Heart left ventricle (tissue), 16 donors: ENCODE measurements around the gene API5. TPM values are rescaled to one million over a fixed set of nuclear protein-coding genes. Genes with fewer than 3 reads are reported as not detected.

Experiments
- ATAC-seq, 4 donors: fragments of 200-7000 bp; cut with Tn5 transposase; one replicate each; pipeline ENCODE4 v1.9.1; 2020 to 2022; ENCODE audit warnings: moderate library complexity in 4 of 4, mild to moderate bottlenecking in 3 of 4, moderate number of reproducible peaks in 1 of 4
- DNase-seq, 5 donors: peaks; one replicate each; pipeline ENCODE4 v3.0.0-alpha.2; 2020
- H3K27ac ChIP-seq, 12 donors: fragments of 200-600 bp; sonication (generic) in 4 of 12; one replicate each; pipeline versions ENCODE4 v1.5.0 to v1.8.0; 2016 to 2022; ENCODE audit warnings: mild to moderate bottlenecking in 2 of 12
- H3K27me3 ChIP-seq, 9 donors: fragments of 200-600 bp; sonication (generic) in 2 of 9; one replicate each; pipeline versions ENCODE4 v1.5.1 to v1.8.0; 2016 to 2022; ENCODE audit warnings: mild to moderate bottlenecking in 3 of 9
- H3K36me3 ChIP-seq, 9 donors: fragments of 200-600 bp; sonication (generic) in 2 of 9; one replicate each; pipeline versions ENCODE4 v1.5.0 to v1.8.0; 2018 to 2022; ENCODE audit warnings: mild to moderate bottlenecking in 2 of 9
- H3K4me1 ChIP-seq, 12 donors: fragments of 200-600 bp; sonication (generic) in 4 of 12; one replicate each; pipeline versions ENCODE4 v1.5.0 to v1.8.0; 2016 to 2022; ENCODE audit warnings: mild to moderate bottlenecking in 3 of 12
- H3K4me3 ChIP-seq, 12 donors: fragments of 200-600 bp; sonication (generic) in 4 of 12; one replicate each; pipeline versions ENCODE4 v1.5.0 to v1.8.0; 2017 to 2022; ENCODE audit warnings: mild to moderate bottlenecking in 9 of 12, moderate library complexity in 4 of 12
- H3K9me3 ChIP-seq, 12 donors: fragments of 200-600 bp; sonication (generic) in 4 of 12; one replicate each; pipeline versions ENCODE4 v1.5.0 to v1.8.0; 2016 to 2022; ENCODE audit warnings: mild to moderate bottlenecking in 1 of 12
- CTCF ChIP-seq, 12 donors: fragments of 200-600 bp; sonication (generic) in 4 of 12; IDR thresholded peaks; one replicate each; pipeline versions ENCODE4 v1.5.0 to v1.8.0; 2018 to 2022; ENCODE audit warnings: antibody characterized with exemption in 12 of 12, mild to moderate bottlenecking in 5 of 12
- POLR2A ChIP-seq, 2 donors: fragments of 450-650 bp; IDR thresholded peaks; one replicate each; pipeline ENCODE4 v1.6.1; 2017; ENCODE audit warnings: antibody characterized with exemption in 2 of 2, mild to moderate bottlenecking in 2 of 2, moderate library complexity in 2 of 2
- WGBS, 4 donors: extraction: QIAGEN DNeasy Blood & Tissue Kit in 2 of 4; methylation state at CpG; one replicate each; pipeline versions ENCODE4 v1.1.5 to v1.1.7; 2013 to 2018; 5-methylcytosine and 5-hydroxymethylcytosine counted together
- intact Hi-C, 10 donors: fragments of 100-400 bp; cut with DNase I; formaldehyde crosslinking; loops; one replicate each; pipeline versions ENCODE4 v1.11.1 to v1.14.2; 2022
- polyA plus RNA-seq, 2 donors: library from polyadenylated mRNA; stranded (reverse); fragments of 200-250 nt; gene quantifications; one replicate each; pipeline ENCODE4 v1.2.3, GENCODE V29; 2013
- total RNA-seq, 9 donors: library from RNA; depleted of rRNA in 2 of 9; stranded (reverse); fragments of >200 nt in 2 of 9; fragmentation: NEBNext Ultra II Directional in 3 of 9; extraction: Animal tissue kit (Norgen Biotek cat#: 25700) in 3 of 9; gene quantifications; one replicate each; pipeline versions ENCODE4 v1.1.0 to v1.2.4, GENCODE V29; 2016 to 2023
- donor health status: ischemic (EF 13 %, LVEDD 7.1; RV severe dilation, severe dysfunction).
- donor health status: healthy with polysubstance abuse.
- donor health status: DM: no; HTN: yes; CAD: no.
- donor health status: DM: no; HTN: no; CAD: no.
- donor health status: ischemic (EF 25% LVEDD 6.9; RV normal size, moderate dysfunction).
- donor health status: ischemic (EF 25% LVEDD 5.7; RV mildly dilated, moderate dysfunction).
- donor health status: healthy.
- donor health status: DM: yes; HTN: yes; CAD: no.
- donor health status: ischemic (EF 35%, LVEDD 5.7; RV mildly dilated, moderate dysfunction).
- donor health status: nonischemic (EF 11% LVEDD 7.7; RV severe dilation, severe dysfunction).
- donor health status: DM: yes; HTN: yes; CAD: no.
- donor health status: PGD.
- donor health status: ischemic (EF 29% LVEDD 5.4; RV normal size, mild dysfunction).
- donor health status: nonischemic (EF 23%, LVEDD 6.1; RV moderate dilation, normal function).

Gene API5
- total and polyA plus RNA-seq, 11 donors, result 11.4 to 57.9 (median 41.1) TPM

GRCh38 chr11:43367382-43368178, 55.8 kb downstream of the API5 start:
- H3K4me1 ChIP-seq, result peaks cover 0 to 34% (median 6%) of the 10 kb centered on the region in 12 donors
- no peak overlapping the region for H3K4me3 ChIP-seq
- TF ChIP-seq CTCF (IDR thresholded peaks at IDR 0.05), result no peak
- no peak for TF ChIP-seq POLR2A (IDR thresholded peaks at IDR 0.05)
- H3K9me3 ChIP-seq, result no peaks in the 10 kb centered on the region
- DNase-seq (no peak), ATAC-seq (peak in 1 of 4 donors; percentile 22)
- peaks cover 0 to 48% (median 15%) of the 10 kb centered on the region in 9 donors for H3K36me3 ChIP-seq
- 51 to 70% (median 65%) methylated on average over 7 of the region's 7 CpGs for WGBS, 4 donors
- no peaks in the 10 kb centered on the region for H3K27me3 ChIP-seq
- H3K27ac ChIP-seq, result no peak overlapping the region
- intact Hi-C loops, result no loop called here

- Histone ChIP-seq H3K27me3 (no peaks in the 10 kb centered on the region), H3K4me3 (no peak overlapping the region), H3K9me3 (no peaks in the 10 kb centered on the region), H3K27ac (no peak overlapping the region), H3K36me3 (peaks cover 0 to 44% (median 15%) of the 10 kb centered on the region in 9 donors), H3K4me1 (peaks cover 0 to 17% (median 0%) of the 10 kb centered on the region in 12 donors)
- intact Hi-C loops, result no loop called here
- no peak for ATAC-seq
- TF ChIP-seq POLR2A (IDR thresholded peaks at IDR 0.05) (no peak), CTCF (IDR thresholded peaks at IDR 0.05) (no peak)
- 93 to 100% (median 95%) methylated on average over 2 of the region's 2 CpGs for WGBS, 4 donors
- no peak for DNase-seq
These were observed 64.3 kb downstream of the API5 start for GRCh38 chr11:43376065-43376464.

- H3K4me1 ChIP-seq, result peaks cover 0 to 21% (median 0%) of the 10 kb centered on the region in 12 donors
- TF ChIP-seq CTCF (IDR thresholded peaks at IDR 0.05), result no peak
- no peak for TF ChIP-seq POLR2A (IDR thresholded peaks at IDR 0.05)
- no peaks in the 10 kb centered on the region for H3K9me3 ChIP-seq
- peaks cover 0 to 44% (median 21%) of the 10 kb centered on the region in 9 donors for H3K36me3 ChIP-seq
- no peaks in the 10 kb centered on the region for H3K27me3 ChIP-seq
- H3K27ac ChIP-seq, result no peak overlapping the region
- intact Hi-C loops, result no loop called here
- WGBS, 4 donors, result 86 to 92% (median 91%) methylated on average over 2 of the region's 2 CpGs
- ATAC-seq, result no peak
- no peak for DNase-seq
- H3K4me3 ChIP-seq, result no peak overlapping the region
These were observed 64.8 kb downstream of the API5 start for GRCh38 chr11:43376594-43376993.

- no peak overlapping the region for H3K4me3 ChIP-seq
- TF ChIP-seq POLR2A (IDR thresholded peaks at IDR 0.05), result no peak
- TF ChIP-seq CTCF (IDR thresholded peaks at IDR 0.05), result no peak
- H3K27me3 ChIP-seq, result no peaks in the 10 kb centered on the region
- H3K4me1 ChIP-seq, result peaks cover 0 to 21% (median 0%) of the 10 kb centered on the region in 12 donors
- H3K27ac ChIP-seq, result no peak overlapping the region
- ATAC-seq (no peak), DNase-seq (no peak)
- H3K36me3 ChIP-seq, result peaks cover 0 to 45% (median 24%) of the 10 kb centered on the region in 9 donors
- intact Hi-C loops, result no loop called here
- no peaks in the 10 kb centered on the region for H3K9me3 ChIP-seq
These were observed 65.6 kb downstream of the API5 start for GRCh38 chr11:43377389-43377788.
